BLaER1 (cell line): ENCODE data around the gene PSMD8.

Experiments used
- H3K27ac ChIP-seq: shearing (Covaris generic); formaldehyde crosslinking; 2 replicates; pipeline ENCODE4 v1.8.1; 2022
- H3K27me3 ChIP-seq: shearing (Covaris generic); formaldehyde crosslinking; 2 replicates; pipeline ENCODE4 v1.8.1; 2022
- H3K36me3 ChIP-seq: shearing (Covaris generic); formaldehyde crosslinking; 2 replicates; pipeline ENCODE4 v1.8.1; 2022
- H3K4me1 ChIP-seq: shearing (Covaris generic); formaldehyde crosslinking; 2 replicates; pipeline ENCODE4 v1.8.1; 2022
- H3K4me2 ChIP-seq: shearing (Covaris generic); formaldehyde crosslinking; 2 replicates; pipeline ENCODE4 v1.8.1; 2022
- H3K4me3 ChIP-seq: shearing (Covaris generic); formaldehyde crosslinking; 2 replicates; pipeline ENCODE4 v1.8.1; 2022
- H3K9ac ChIP-seq: shearing (Covaris generic); formaldehyde crosslinking; 2 replicates; pipeline ENCODE4 v1.8.1; 2022
- H3K9me3 ChIP-seq: shearing (Covaris generic); formaldehyde crosslinking; 2 replicates; pipeline ENCODE4 v1.8.1; 2022
- H4K20me1 ChIP-seq: shearing (Covaris generic); formaldehyde crosslinking; 2 replicates; pipeline ENCODE4 v1.8.1; 2022
- Cebpa-rat ChIP-seq: shearing (Covaris generic); IDR thresholded peaks from 2 replicates; pipeline ENCODE4 v1.8.1; 2022

Gene PSMD8

GRCh38 chr19:38430931-38431330 lies 56.6 kb downstream of the PSMD8 start:
- Histone ChIP-seq H3K9ac (no peak overlapping the region), H3K4me1 (peaks cover 44% of the 10 kb centered on the region), H3K4me2 (no peak overlapping the region), H4K20me1 (no peaks in the 10 kb centered on the region), H3K4me3 (no peak overlapping the region), H3K27ac (no peak overlapping the region), H3K27me3 (no peaks in the 10 kb centered on the region), H3K9me3 (no peaks in the 10 kb centered on the region), H3K36me3 (no peaks in the 10 kb centered on the region)
- TF ChIP-seq Cebpa-rat = no peak

- Histone ChIP-seq H3K4me3 (no peak within 1 kb of the TSS), H3K36me3 (no peaks in the 10 kb centered on the region), H3K9ac (no peak within 1 kb of the TSS), H3K9me3 (no peaks in the 10 kb centered on the region), H3K4me2 (peak within 1 kb of the TSS; percentile 26; the same call in 1 of the 2 replicates), H3K4me1 (peaks cover 34% of the 10 kb centered on the region), H4K20me1 (no peaks in the 10 kb centered on the region), H3K27ac (no peak within 1 kb of the TSS), H3K27me3 (no peaks in the 10 kb centered on the region)
- TF ChIP-seq Cebpa-rat = no peak
Measured at GRCh38 chr19:38433268-38433733, 58.9 kb downstream of the PSMD8 start, which contains the start of gene RYR1. Gene RYR1, plus strand, starts transcription at chr19:38433691. Its CDS starts 139 bp downstream, at chr19:38433830.
